Endodermal cell (in vitro differentiated cells): ENCODE results near the gene FGF5. TPM values are rescaled to one million over a fixed set of nuclear protein-coding genes. Genes with fewer than 3 reads are reported as not detected.

Experiments
- DNase-seq: peaks from one replicate; pipeline ENCODE4 v3.0.0-alpha.2; 2017
- H3K27ac ChIP-seq: 2 replicates; pipeline ENCODE4 v1.5.1; 2013; ENCODE audit warnings: mild to moderate bottlenecking, low read depth, low read length, moderate library complexity
- H3K27me3 ChIP-seq: 2 replicates; pipeline ENCODE4 v1.6.1; 2013; ENCODE audit warnings: mild to moderate bottlenecking, low read length, moderate library complexity; ENCODE audit not compliant: insufficient read depth, control insufficient read depth, poor library complexity, severe bottlenecking
- H3K36me3 ChIP-seq: 2 replicates; pipeline ENCODE4 v1.7.0; 2013; ENCODE audit warnings: mild to moderate bottlenecking, low read length, moderate library complexity; ENCODE audit not compliant: control insufficient read depth, insufficient read depth
- H3K4me1 ChIP-seq: one replicate; pipeline ENCODE4 v1.7.0; 2013; ENCODE audit warnings: low read length; ENCODE audit not compliant: control insufficient read depth, insufficient read depth
- H3K4me3 ChIP-seq: 2 replicates; pipeline ENCODE4 v1.5.1; 2013; ENCODE audit warnings: mild to moderate bottlenecking, low read length, moderate library complexity
- H3K9ac ChIP-seq: 2 replicates; pipeline ENCODE4 v1.6.1; 2013; ENCODE audit warnings: mild to moderate bottlenecking, low read length, moderate library complexity; ENCODE audit not compliant: poor library complexity, severe bottlenecking; ENCODE audit errors: extremely low read depth
- H3K9me3 ChIP-seq: 2 replicates; pipeline ENCODE4 v1.6.1; 2013; ENCODE audit warnings: mild to moderate bottlenecking, low read length, moderate library complexity; ENCODE audit not compliant: control insufficient read depth
- H3K27ac Mint-ChIP-seq: 2 replicates; pipeline ENCODE4 v1.8.0; 2020; ENCODE audit warnings: mixed read lengths
- H3K27me3 Mint-ChIP-seq: 2 replicates; pipeline ENCODE4 v1.8.0; 2021; ENCODE audit warnings: mild to moderate bottlenecking, mixed read lengths; ENCODE audit not compliant: insufficient read depth
- H3K36me3 Mint-ChIP-seq: 2 replicates; pipeline ENCODE4 v1.8.0; 2020; ENCODE audit warnings: low read depth, mixed read lengths
- H3K4me1 Mint-ChIP-seq: 2 replicates; pipeline ENCODE4 v1.8.0; 2020; ENCODE audit warnings: mixed read lengths
- H3K4me3 Mint-ChIP-seq: 2 replicates; pipeline ENCODE4 v1.8.0; 2020; ENCODE audit warnings: mild to moderate bottlenecking, moderate library complexity, mixed read lengths
- H3K9me3 Mint-ChIP-seq: 2 replicates; pipeline ENCODE4 v1.8.0; 2020; ENCODE audit warnings: mild to moderate bottlenecking, mixed read lengths
- WGBS, 2 experiments: methylation state at CpG; one replicate each; pipeline versions ENCODE4 v1.1.5 to v1.1.7; 2013; ENCODE audit warnings: missing lambda C conversion rate in 2 of 2, mixed read lengths in 1 of 2; ENCODE audit not compliant: insufficient coverage in 1 of 2, insufficient read length in 1 of 2; 5-methylcytosine and 5-hydroxymethylcytosine counted together
- total RNA-seq, 2 donors: library from RNA; stranded (reverse); fragmentation: NEBNext Ultra II Directional in 1 of 2; extraction: Animal tissue kit (Norgen Biotek cat#: 25700) in 1 of 2; gene quantifications; 2 replicates in 1 of 2; 3 replicates in 1 of 2; pipeline ENCODE4 v1.2.1, GENCODE V29; 2021
- TF ChIP-seq, protein P1 (sequence below): fragments of 200-600 bp; sonication (generic); conservative IDR thresholded peaks from 2 replicates; pipeline ENCODE4 v1.5.0; 2021; ENCODE audit warnings: antibody characterized with exemption, mild to moderate bottlenecking

FGF5 gene
- total RNA-seq, 2 donors from 2014 or later = 0.49 to 1.6 TPM

DNA sequence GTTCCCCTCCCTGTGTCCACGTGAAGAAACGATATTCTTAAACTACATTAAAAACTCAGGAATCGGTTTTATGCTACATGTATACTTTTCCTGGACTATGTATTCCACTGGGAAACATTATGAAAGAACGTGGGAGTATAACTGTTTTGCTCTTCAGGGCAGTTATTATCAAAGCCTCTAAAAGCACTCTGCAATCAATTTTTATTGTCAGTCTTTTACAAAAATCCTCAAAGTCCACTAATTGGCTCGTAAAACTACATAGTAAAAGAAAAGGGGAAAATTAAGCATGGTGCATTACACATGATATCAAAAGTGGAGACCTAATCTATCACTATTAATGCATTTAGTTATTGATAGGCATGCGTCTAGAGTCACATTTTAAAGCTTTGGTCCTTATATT is 57.7 kb downstream of the FGF5 start:
- 83 to 86% methylated on average over 4 to 6 of the region's 6 CpGs for WGBS, 2 experiments
- H3K4me3 Mint-ChIP-seq = no peak overlapping the region
- H3K9me3 Mint-ChIP-seq = no peaks in the 10 kb centered on the region
- Histone ChIP-seq H3K4me1 (no peaks in the 10 kb centered on the region), H3K27ac (no peak overlapping the region), H3K36me3 (no peaks in the 10 kb centered on the region), H3K27me3 (peaks cover 21% of the 10 kb centered on the region), H3K4me3 (no peak overlapping the region), H3K9me3 (no peaks in the 10 kb centered on the region), H3K9ac (no peak overlapping the region)
- H3K27ac Mint-ChIP-seq = no peak overlapping the region
- TF ChIP-seq, protein P1, sequence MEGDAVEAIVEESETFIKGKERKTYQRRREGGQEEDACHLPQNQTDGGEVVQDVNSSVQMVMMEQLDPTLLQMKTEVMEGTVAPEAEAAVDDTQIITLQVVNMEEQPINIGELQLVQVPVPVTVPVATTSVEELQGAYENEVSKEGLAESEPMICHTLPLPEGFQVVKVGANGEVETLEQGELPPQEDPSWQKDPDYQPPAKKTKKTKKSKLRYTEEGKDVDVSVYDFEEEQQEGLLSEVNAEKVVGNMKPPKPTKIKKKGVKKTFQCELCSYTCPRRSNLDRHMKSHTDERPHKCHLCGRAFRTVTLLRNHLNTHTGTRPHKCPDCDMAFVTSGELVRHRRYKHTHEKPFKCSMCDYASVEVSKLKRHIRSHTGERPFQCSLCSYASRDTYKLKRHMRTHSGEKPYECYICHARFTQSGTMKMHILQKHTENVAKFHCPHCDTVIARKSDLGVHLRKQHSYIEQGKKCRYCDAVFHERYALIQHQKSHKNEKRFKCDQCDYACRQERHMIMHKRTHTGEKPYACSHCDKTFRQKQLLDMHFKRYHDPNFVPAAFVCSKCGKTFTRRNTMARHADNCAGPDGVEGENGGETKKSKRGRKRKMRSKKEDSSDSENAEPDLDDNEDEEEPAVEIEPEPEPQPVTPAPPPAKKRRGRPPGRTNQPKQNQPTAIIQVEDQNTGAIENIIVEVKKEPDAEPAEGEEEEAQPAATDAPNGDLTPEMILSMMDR = no peak
- no peaks in the 10 kb centered on the region for H3K4me1 Mint-ChIP-seq
- H3K27me3 Mint-ChIP-seq = peaks cover 3% of the 10 kb centered on the region
- no peak for DNase-seq
- no peaks in the 10 kb centered on the region for H3K36me3 Mint-ChIP-seq

- Histone ChIP-seq H3K9ac (no peak overlapping the region), H3K27me3 (peaks cover 79% of the 10 kb centered on the region), H3K36me3 (no peaks in the 10 kb centered on the region), H3K9me3 (no peaks in the 10 kb centered on the region), H3K27ac (no peak overlapping the region), H3K4me3 (no peak overlapping the region), H3K4me1 (no peaks in the 10 kb centered on the region)
- 67 to 98% methylated on average over 1 to 2 of the region's 2 CpGs for WGBS, 2 experiments
- Mint-ChIP-seq H3K27me3 (peaks cover 20% of the 10 kb centered on the region), H3K27ac (no peak overlapping the region), H3K4me1 (peaks cover 2% of the 10 kb centered on the region), H3K4me3 (no peak overlapping the region), H3K9me3 (no peaks in the 10 kb centered on the region), H3K36me3 (no peaks in the 10 kb centered on the region)
- TF ChIP-seq, protein P1 = no peak
- DNase-seq = no peak
Observed at GRCh38 chr4:80331693-80332092, 65.2 kb downstream of the FGF5 start.

- Histone ChIP-seq H3K9me3 (no peaks in the 10 kb centered on the region), H3K9ac (no peak overlapping the region), H3K4me1 (no peaks in the 10 kb centered on the region), H3K27ac (no peak overlapping the region), H3K36me3 (no peaks in the 10 kb centered on the region), H3K27me3 (peaks cover 78% of the 10 kb centered on the region), H3K4me3 (no peak overlapping the region)
- Mint-ChIP-seq H3K4me3 (no peak overlapping the region), H3K27me3 (peaks cover 21% of the 10 kb centered on the region), H3K27ac (no peak overlapping the region), H3K36me3 (no peaks in the 10 kb centered on the region), H3K4me1 (peaks cover 2% of the 10 kb centered on the region), H3K9me3 (no peaks in the 10 kb centered on the region)
- 71 to 81% methylated on average over 4 of the region's 4 CpGs for WGBS, 2 experiments
- TF ChIP-seq, protein P1 = no peak
- DNase-seq = no peak
Observed at GRCh38 chr4:80333121-80333520, 66.7 kb downstream of the FGF5 start.
